GM21825 (cell line): ENCODE measurements around the gene MGAT5.

Source experiments
- ATAC-seq: cut with Tn5 transposase; IDR thresholded peaks from one replicate; pipeline ENCODE4 v1.9.1; 2021; ENCODE audit warnings: mild to moderate bottlenecking, moderate library complexity; ENCODE audit not compliant: unreplicated experiment

Gene MGAT5

GRCh38 chr2:134443814-134444480 lies 190.1 kb downstream of the MGAT5 start:
- no peak for ATAC-seq

GRCh38 chr2:134445116-134445515 lies 191.2 kb downstream of the MGAT5 start:
- ATAC-seq, result no peak

DNA sequence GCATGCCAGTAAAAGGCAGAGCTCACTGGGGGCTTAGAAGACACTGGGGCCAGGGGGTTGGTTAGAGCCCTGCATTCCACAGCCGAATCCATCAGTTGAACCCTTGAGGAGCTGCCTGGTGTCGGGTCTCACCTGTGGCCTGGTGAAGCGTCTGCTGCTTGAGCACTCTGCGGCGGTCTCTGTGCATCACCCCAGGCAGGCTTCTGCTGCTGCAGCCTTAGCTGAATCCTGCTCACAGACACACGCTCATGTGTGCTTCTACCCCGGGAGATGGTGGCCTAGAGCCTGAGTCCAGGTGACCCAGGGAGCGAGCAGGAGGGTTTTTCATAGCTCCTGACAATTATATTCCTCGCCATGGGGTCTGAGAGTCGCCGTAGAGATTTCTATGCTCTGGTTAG lies 192.1 kb downstream of the MGAT5 start:
- no peak for ATAC-seq

- no peak for ATAC-seq
Observed at GRCh38 chr2:134446383-134447017, 192.6 kb downstream of the MGAT5 start.

DNA sequence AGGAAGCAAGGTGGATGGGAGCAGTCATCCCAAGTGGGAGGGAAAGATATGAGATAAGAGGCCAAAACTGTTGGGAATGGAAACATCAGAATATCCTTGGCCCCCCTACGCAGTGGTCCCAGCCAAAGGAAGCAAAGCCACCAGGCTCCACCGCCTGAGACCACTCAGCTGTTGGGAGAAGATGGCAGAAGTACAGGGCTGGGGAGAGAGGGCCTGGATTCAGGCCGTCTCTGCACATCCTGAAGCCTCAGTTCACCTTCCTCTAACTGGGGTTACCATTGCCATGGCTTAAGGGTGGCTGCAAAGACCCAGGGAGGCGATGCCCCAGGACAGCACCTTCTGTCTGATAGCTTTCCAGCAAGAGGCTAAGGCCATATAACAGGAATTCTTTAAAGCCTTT lies 193.8 kb downstream of the MGAT5 start:
- ATAC-seq, result no peak

DNA sequence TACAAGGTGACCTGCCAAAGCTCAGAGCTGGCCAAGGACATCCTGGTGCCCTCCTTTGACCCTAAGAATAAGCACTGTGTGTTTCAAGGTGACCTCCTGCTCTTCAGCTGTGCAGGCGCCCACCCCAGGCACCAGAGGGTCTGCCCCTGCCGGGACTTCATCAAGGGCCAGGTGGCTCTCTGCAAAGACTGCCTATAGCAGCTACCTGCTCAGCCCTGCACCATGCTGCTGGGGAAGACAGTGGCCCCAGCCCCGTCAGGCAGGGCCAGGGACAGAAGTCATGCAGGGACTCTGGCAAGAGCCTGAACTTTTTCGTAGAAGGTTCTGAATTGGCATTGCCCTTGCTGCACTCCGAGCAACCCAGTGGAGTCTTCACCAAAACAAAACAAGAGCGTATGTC lies 194.8 kb downstream of the MGAT5 start:
- ATAC-seq, result no peak

GRCh38 chr2:134449157-134449556 lies 195.3 kb downstream of the MGAT5 start:
- ATAC-seq, result no peak

DNA sequence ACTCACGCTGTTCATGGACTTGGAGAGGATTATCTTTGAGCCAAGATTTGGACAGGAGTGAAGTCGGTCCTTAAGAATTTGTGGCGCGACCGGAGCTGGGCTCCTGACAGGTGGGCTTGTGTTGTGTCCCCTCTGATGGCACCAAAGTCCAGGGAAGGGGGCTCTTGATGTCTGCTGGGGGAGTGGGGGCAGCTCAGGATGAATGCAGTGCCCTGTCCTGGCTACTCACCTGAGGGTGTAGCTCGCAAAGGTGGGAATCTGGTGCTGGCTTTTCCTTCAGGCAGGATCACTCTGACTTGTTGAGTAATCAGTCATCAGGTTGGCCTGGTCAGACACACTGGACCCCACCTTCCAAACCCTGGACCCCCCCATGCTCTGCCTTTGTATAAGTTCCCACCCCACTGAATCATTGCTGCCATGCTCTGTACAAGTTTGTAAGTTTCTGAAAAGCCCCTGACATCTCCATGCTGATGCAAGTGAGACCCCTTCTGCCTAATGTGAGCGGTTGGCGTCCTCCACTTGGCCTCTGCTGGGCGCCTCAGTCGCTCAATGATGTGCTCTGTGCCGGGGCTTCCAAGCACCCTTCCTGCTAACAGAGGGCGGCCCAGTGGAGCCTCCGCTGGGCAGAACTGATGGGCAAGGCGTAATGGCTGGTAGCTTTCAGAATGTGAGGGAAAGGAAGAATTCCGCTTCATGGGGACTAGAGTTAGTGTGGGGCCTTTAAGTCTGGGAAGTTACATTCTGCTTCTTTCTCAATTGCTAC lies 196.1 kb downstream of the MGAT5 start:
- ATAC-seq, result no peak

DNA sequence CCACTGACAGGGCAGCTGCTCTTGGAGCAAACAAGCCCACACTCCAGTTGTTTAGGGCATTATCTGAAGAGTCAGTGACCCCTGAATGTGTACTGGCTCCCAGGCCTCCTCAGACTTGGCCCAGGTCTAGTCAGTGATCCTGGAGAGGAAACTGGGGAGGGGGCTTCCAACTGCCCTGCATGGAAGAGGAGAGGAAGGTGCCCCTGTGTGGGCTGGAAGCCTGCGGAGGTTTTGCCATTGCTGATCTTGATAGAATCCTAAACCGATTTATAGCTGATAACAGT lies 197.4 kb downstream of the MGAT5 start:
- no peak for ATAC-seq

DNA sequence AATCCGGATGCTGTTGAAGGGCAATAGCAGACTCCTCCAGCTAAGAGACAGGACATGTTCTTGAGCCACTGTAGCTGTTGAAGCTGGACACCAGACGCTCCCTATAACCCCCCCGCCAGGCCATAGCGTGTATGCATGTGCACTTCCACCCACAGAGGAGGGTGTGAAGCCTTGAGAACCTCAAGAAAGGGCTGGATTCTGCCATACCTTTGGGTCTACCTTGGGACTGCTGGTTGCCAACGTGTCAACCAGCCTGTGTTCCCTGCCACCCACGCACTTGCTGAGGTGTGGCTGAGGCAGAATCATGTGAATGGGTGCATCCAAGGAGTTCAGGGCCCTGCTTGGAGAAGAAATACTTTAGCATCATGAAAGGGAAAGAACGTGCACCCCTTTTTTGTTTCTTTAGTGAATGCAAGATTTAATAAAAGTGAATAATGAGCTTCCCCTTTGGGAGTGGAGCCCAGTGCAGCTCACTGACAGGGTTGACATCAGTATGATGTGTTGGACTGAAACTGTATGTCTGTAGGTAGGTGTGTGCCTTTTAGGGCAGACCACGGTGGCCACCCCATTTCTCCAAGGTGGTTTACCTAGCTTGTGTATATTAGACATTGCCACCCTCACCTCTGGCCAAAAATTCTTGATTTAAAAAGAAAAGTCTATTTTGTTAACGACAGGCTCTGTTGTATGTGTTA lies 198.3 kb downstream of the MGAT5 start:
- no peak for ATAC-seq

DNA sequence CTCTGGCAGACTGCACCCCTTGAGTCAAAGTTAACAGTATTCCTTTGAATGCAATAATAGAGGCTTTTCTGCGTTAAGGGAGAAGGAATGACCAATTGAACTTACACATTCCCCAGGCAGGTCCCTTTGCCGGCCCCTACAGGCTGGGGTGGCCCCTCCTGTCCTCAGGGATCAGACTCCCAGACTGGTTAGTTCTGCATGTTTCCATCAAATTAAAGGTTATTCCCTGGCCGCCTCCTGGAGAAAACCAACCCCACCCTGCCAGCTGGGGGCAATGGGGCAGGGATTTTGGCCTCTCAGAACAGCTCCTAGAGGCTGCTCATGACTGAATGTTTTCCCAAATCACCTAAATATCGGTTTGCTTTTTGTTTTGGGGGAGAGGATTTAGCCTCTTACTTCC lies 199.6 kb downstream of the MGAT5 start:
- ATAC-seq, result no peak

- ATAC-seq, result no peak
Observed at GRCh38 chr2:134453973-134454372, 200.1 kb downstream of the MGAT5 start.

DNA sequence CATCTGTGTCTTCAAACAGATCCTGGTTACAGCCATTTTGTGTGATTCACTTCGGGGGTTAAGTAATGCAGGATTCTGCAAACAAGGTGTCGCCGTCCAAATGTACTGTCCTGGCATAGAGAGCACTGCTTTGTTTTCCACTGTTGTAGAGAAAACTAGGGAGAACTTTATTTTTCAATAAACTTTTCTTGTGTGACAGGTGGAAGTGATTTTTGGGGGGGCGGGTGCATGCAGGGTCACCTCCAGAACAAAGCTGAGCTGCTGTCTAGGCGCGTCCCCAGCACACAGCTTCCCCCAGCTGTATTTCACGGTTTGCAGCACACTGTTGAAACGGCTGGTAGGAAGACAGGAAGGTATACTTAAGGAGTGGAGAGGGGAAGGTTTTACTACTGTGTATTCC lies 200.6 kb downstream of the MGAT5 start:
- no peak for ATAC-seq

DNA sequence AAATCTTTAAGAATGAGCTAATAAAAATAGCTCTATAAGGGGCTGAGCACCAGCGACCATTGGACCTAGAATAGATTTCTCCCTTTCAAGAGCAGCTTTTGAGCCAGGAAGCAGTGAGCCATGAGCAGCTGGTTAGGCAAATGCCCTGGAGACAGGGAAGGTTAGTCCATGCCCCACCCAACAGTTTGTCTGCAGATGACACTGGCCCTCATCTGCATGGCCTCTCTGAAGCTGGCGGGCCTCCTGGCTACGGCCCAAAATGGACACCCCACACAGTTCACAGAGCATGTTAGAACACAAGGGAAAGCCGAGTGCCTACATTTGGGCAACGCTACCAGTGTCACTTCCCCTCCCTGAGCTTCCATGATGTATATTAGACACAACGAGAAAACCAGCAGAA lies 201.1 kb downstream of the MGAT5 start:
- ATAC-seq, result no peak

- no peak for ATAC-seq
Observed at GRCh38 chr2:134455426-134455825, 201.6 kb downstream of the MGAT5 start.

- ATAC-seq, result no peak
Observed at GRCh38 chr2:134457353-134457752, 203.5 kb downstream of the MGAT5 start.

- no peak for ATAC-seq
Observed at GRCh38 chr2:134457765-134458472, 204.0 kb downstream of the MGAT5 start.

- ATAC-seq, result no peak
Observed at GRCh38 chr2:134458473-134458853, 204.6 kb downstream of the MGAT5 start.

DNA sequence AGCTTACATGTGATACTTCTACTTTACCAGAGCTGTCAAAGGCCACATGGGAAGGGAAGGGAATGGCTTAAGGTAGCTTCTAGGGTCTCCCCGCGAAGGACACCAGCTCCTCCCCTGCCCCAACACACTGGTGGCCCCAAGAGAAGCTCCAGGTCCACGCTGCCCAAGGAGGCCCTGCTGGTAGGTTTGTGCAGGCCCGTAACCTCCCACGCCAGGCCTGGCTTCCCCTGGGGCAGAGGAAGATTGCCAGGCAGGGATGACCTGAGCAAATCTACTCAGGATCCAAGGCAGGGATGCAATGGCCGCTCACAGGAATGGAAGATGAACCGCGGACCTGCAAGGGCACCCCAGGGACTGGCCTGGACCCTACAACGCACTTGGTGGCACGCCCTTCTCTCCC lies 205.1 kb downstream of the MGAT5 start:
- no peak for ATAC-seq

GRCh38 chr2:134459706-134460406 lies 206.0 kb downstream of the MGAT5 start:
- no peak for ATAC-seq

DNA sequence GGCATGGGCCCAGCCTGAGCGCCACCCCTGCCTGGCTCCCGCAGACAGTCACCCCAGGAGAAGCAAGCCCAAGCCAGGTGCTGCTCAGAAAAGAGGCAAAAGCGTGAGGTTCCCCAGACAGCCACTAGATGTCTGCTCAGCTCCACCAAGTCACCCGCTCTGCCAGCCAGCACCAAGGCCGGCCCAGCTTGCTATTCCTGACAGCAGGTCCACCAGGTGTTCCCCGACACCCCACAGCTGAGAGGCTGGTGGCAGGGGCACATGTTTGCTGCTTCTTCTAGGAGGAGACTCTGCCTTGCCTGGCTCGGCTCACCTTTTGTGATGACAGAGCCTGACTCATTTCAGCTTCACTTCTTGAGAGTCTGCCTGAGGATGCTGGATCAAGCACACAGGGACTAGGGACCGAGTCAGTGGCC lies 206.7 kb downstream of the MGAT5 start:
- peak; percentile 68 for ATAC-seq
